HG03571 (cell line): ENCODE data around the gene EXOC4.
"Not testable (repeated sequence)": the region's sequence is repeated elsewhere in the genome, so short reads cannot be mapped to it uniquely, and the experiment has no call there.

Experiments
- ATAC-seq: cut with Tn5 transposase; IDR thresholded peaks from one replicate; pipeline ENCODE4 v1.9.1; 2021; ENCODE audit not compliant: unreplicated experiment

The EXOC4 gene

GRCh38 chr7:133313575-133313974 is 60.7 kb downstream of the EXOC4 start:
- ATAC-seq, result no peak

GRCh38 chr7:133314084-133314483 is 61.2 kb downstream of the EXOC4 start:
- no peak for ATAC-seq

- ATAC-seq, result no peak
These were observed 62.6 kb downstream of the EXOC4 start for GRCh38 chr7:133315332-133316040.

- ATAC-seq, result no peak
These were observed 67.0 kb downstream of the EXOC4 start for GRCh38 chr7:133319842-133320241.

- no peak for ATAC-seq
These were observed 68.0 kb downstream of the EXOC4 start for GRCh38 chr7:133320891-133321290.

- ATAC-seq, result not testable (repeated sequence)
These were observed 68.5 kb downstream of the EXOC4 start for GRCh38 chr7:133321366-133321765.

- not testable (repeated sequence) for ATAC-seq
These were observed 73.9 kb downstream of the EXOC4 start for GRCh38 chr7:133326745-133327144.

GRCh38 chr7:133328021-133328420 is 75.1 kb downstream of the EXOC4 start:
- not testable (repeated sequence) for ATAC-seq

- ATAC-seq, result no peak
These were observed 77.2 kb downstream of the EXOC4 start for GRCh38 chr7:133330085-133330484.

- ATAC-seq, result no peak
These were observed 79.0 kb downstream of the EXOC4 start for GRCh38 chr7:133331861-133332260.

GRCh38 chr7:133339772-133340171 is 86.9 kb downstream of the EXOC4 start:
- no peak for ATAC-seq

GRCh38 chr7:133344275-133344674 is 91.4 kb downstream of the EXOC4 start:
- ATAC-seq, result no peak

GRCh38 chr7:133345690-133346421 is 93.0 kb downstream of the EXOC4 start:
- ATAC-seq, result no peak

- ATAC-seq, result no peak
These were observed 95.4 kb downstream of the EXOC4 start for GRCh38 chr7:133348250-133348649.

GRCh38 chr7:133349101-133349500 is 96.2 kb downstream of the EXOC4 start:
- no peak for ATAC-seq

GRCh38 chr7:133352430-133352829 is 99.6 kb downstream of the EXOC4 start:
- ATAC-seq, result no peak

- no peak for ATAC-seq
These were observed 100.9 kb downstream of the EXOC4 start for GRCh38 chr7:133353775-133354174.

- ATAC-seq, result no peak
These were observed 101.9 kb downstream of the EXOC4 start for GRCh38 chr7:133354546-133355324.

GRCh38 chr7:133355325-133355708 is 102.4 kb downstream of the EXOC4 start:
- no peak for ATAC-seq

GRCh38 chr7:133355822-133356221 is 102.9 kb downstream of the EXOC4 start:
- ATAC-seq, result no peak

- no peak for ATAC-seq
These were observed 105.8 kb downstream of the EXOC4 start for GRCh38 chr7:133358708-133359107.

- ATAC-seq, result no peak
These were observed 106.6 kb downstream of the EXOC4 start for GRCh38 chr7:133359449-133359848.
